Renal cortex interstitium (tissue), 11 donors: ENCODE results near the gene CLTA. TPM values are rescaled to one million over a fixed set of nuclear protein-coding genes. Genes with fewer than 3 reads are reported as not detected.
"Not testable (repeated sequence)": the region's sequence is repeated elsewhere in the genome, so short reads cannot be mapped to it uniquely, and the experiment has no call there.

ENCODE experiments used
- DNase-seq, 11 donors: peaks; one replicate each; pipeline ENCODE4 v3.0.0-alpha.2; 2013; ENCODE audit warnings: low read depth in 9 of 11, low spot score in 4 of 11; ENCODE audit errors: extremely low read depth in 1 of 11
- polyA plus RNA-seq, 3 donors: library from polyadenylated mRNA; unstranded; fragments of 120-200 nt; gene quantifications; one replicate each; pipeline ENCODE4 v1.2.1, GENCODE V29; 2013; ENCODE audit not compliant: insufficient read length in 3 of 3

Gene CLTA
- polyA plus RNA-seq, 3 donors = 277 to 304 (median 297) TPM

DNA sequence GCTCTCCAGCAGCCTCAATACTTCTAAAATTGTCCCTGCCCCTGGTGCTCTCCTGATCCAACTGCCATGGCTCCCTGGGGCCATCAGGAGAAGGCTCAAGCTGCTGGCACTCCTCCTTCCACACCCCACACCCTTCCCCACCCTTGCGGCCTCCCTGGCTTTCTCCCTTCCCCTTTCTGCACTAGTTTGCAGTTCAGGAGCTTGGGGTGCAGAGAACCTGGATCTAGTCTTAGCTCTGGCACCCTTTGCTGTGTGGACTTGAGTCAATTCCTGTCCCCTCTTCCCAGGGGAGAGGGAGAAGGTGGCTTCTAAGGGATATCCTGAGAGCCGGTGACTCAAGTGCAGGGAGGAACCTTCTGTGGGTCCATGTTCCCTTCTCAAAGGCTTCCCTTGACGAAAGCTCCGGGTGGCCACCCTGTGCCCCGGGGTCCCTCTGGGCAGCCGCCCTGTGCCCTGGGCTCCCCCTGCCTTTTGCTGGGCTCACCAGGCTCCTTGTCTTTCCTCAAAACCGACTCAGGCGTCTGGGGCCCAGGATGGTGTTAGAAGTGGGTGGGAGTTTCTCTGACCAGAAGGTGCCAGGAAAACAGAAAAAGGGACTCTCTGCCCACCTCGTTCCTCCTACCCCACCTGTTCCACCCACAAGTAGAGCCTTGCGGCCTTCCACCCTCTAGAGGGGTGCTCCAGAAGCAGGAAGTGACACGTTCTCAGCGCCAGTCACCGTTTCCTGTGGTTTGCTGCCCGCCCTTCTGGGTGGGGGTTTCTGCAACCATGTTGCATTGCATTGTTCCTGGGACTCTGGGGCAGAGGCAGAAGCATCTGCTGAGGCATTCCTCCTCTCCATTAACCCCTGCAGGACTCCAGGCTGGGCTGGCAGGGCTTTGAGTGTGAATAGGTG lies 39.2 kb upstream of the CLTA start:
- no peak for DNase-seq

DNA sequence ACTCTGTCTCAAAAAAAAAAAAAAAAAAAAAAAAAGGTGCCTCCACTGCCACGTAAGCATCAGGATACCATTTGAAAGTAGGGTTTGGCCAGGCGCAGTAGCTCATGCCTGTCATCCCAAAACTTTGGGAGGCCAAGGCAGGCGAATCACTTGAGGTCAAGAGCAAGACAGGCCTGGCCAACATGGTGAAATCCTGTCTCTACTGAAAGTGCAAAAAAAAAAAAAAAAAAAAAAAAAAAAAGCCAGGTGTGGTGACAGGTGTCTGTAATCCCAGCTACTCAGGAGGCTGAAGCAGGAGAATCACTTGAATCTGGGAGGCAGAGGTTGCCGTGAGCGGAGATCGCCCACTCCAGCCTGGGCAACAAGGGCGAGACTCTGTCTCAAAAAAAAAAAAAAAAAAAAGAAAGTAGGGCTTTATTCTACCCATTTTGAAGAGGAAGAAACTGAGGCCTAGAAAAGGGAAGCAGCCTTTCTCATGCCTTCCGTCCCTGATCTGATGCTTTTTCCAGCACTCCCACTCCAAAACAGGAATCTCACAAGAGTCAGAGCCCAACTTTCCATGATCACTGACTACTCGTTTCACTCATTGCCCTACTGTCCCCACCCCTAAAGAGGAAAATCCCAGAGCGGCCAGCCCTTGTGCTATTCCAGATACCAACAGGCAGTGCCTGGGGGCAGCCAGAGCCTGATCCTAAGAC lies 37.8 kb upstream of the CLTA start:
- DNase-seq = no peak

DNA sequence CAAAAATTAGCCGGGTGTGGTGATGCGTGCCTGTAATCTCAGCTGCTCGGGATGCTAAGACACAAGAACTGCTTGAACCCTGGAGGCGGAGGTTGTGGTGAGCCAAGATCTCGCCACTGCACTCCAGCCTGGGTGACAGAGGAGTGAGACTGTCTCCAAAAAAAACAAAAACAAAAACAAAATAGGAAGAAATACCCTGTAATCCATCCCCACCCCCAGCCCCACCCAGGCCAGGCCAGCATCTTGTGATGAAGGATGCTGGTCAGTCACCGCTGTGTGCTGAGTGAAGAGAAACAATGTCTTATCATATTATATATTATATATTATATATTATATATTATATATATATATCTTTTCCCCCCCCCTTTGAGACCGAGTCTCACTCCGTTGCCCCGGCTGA lies 37.0 kb upstream of the CLTA start:
- DNase-seq = no peak

DNA sequence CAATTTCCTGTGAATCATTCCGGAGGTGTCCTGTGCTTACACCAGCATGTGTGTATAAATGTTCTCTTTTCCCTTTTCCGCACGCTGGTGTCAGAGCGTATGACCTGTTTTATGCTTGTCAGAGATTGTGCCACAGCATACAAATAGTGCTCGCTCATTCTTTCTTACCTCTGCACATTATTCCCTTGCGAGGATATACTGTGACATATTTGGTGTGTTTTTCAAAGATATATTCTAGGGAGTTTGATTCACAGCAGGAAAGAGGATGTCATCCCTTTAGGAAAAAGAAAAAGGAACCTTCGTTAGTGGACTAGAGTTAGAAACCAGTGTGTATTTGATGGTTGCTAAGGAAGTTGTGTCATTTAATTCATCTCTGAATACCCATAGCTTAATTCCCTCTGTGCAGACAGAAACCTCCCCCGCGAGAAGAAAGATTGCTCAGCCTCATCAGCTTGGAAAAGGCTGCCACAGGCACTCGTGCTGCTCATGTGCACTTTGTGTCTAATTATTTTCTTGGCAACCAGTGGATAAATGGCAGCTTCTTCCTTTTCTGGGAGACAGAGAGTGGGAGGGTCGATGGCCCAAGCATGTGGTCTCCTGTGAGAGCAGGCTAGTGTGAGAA lies 36.3 kb upstream of the CLTA start:
- DNase-seq = peak in 7 of 11 donors; percentile 68 to 90 (median 84)

DNA sequence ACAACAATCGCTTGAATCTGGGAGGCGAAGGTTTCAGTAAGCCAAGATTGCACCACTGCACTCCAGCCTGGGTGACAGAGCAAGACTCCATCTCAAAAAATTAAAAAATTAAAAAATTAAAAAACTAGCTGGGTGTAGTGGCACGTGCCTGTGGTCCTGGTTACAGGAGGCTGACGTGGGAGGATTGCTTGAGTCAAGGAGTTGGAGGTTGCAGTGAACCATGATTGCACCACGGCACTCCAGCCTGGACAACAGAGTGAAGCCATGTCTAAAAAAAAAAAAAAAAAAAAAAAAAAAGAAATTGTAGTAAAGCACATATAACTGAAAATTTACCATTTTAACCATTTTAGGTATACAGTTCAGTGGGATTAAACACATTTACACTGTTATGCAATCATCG lies 34.6 kb upstream of the CLTA start:
- no peak for DNase-seq

DNA sequence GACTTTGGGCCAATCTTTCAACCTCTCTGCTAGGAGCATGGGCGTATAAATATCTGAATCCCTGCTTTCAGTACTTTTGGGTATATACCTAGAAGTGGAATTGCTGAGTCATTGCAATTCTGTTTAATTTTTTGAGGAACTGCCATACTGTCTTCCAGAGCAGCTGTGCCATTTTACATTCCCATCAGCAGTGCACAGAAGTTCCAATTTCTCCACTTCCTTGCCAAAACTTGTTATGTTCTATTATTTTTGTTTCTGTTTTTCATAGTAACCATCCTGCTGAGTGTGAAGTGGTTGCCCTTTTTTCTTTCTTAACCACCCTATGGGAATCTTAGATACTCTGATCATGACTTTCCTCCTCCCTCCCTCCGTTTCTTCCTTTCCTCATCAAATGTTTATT lies 32.6 kb upstream of the CLTA start:
- DNase-seq = no peak

DNA sequence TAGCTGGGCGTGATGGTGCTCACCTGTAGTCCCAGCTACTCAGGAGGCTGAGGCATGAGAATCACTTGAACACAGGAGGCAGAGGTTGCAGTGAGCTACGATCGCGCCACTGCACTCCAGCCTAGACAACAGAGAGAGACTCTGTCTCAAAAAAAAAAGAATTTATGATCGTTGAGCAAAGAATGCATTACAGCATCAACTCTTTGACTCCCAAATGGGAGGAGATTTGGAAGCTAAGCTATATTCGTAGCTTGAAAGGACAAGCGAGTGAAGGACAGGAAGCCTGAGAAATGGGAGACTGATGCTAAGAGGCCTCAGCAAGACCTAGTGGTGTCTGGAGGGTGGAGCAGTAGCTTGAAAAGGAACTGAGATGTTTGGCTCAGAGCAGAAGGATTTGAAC lies 31.8 kb upstream of the CLTA start:
- no peak for DNase-seq

DNA sequence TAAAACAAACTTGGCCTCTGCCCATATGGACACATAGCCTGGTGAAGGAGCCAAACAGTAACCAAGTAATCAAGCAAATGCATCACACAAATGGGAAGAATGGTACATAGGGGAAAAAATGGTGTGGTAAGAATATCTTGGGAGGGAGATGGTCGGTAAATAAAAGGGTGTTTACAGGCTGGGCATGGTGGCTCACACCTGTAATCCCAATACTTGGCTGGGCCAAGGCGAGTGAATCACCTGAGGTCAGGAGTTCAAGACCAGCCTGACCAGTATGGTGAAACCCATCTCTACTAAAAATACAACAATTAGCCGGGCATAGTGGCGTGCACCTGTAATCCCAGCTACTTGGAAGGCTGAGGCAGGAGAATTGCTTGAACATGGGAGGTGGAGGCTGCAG lies 31.2 kb upstream of the CLTA start:
- not testable (repeated sequence) for DNase-seq

DNA sequence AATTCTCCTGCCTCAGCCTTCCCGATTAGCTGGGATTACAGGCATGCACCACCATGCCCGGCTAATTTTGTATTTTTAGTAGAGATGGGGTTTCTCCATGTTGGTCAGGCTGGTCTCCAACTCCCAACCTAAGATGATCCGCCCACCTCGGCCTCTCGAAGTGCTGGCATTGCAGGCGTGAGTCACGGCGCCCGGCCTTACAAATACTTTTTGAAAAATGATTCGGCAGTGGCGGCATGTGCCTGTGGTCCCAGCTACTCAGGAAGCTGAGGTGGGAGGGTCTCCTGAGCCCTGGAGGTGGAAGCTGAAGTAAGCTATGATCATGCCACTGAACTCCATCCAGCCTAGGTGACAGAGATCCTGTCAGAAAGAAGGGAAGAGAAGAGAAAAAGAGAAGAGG lies 30.6 kb upstream of the CLTA start:
- not testable (repeated sequence) for DNase-seq

DNA sequence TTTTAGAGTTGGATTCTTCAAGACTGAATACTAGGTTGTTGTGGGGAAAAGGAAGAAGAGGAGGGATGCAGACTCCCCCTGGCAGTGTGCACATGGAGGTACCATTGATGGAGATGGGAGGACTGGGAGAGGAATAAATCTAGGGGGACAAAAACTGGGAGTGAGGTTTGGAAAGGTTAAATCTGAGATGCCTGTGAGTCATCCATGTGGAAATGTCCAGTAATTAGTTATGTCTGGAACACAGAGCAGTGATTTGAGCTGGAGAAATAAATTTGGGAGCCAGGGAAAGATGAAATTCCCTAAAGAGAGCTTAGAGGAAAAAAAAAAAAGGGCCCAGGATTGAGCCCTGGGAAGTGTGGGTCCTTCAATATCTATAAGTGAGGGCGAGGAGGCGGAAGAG lies 29.5 kb upstream of the CLTA start:
- no peak for DNase-seq

DNA sequence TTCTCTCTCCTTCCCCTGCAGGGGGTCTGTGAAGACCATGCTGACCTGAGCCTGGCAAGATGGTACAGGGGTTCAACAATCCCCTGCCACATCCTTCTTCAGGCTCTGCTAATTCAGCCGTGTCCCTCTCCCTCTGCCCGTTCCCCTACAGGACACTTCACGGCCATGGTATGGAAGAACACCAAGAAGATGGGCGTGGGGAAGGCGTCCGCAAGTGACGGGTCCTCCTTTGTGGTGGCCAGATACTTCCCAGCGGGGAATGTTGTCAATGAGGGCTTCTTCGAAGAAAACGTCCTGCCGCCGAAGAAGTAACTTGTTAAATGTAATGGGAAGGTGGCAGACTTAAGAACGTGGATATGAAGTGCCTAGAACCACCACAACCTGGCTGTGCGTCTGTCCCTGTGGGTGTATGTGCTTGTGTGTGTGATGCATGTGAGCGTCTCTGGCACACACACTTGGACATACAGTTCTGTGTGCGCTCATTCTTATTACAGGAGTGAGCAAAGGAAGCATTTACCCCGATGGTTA lies 28.4 kb upstream of the CLTA start:
- no peak for DNase-seq

DNA sequence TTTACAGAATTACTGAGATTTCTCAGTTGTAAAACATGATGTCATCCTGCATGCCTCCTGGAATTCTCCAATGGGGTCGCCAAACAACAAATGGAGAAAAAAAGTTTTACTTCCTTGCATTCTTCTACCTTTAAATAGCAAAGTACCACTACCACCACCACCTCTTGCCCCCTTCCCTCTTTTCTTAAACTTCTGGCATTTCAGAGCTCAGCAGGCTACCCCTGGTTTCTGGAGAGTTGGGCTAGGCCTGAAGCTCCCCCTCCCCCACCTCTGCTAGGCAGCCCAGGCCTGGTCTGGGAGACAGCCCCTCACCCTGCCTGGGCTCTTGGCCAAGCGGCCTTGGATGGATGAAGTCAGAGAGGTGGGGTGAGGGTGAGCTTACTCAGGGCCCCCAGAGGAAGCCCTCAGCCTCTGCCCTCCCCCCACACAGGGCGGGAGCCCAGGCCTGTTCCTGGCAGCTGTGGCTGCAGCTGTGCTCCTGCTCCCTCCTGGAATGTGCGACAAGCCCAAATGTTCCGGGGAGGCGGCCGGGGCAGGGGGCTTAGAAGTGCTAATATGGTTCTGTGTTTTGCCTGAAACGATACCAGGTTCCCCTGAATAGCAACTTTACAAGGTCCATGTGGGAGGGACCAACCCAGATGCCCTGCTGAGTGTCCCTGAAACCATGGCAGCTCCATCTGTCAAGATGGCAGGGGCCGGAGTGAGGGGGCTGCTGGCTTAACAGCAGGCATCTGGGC lies 27.5 kb upstream of the CLTA start:
- DNase-seq = peak in 10 of 11 donors; percentile 75 to 90 (median 85)

DNA sequence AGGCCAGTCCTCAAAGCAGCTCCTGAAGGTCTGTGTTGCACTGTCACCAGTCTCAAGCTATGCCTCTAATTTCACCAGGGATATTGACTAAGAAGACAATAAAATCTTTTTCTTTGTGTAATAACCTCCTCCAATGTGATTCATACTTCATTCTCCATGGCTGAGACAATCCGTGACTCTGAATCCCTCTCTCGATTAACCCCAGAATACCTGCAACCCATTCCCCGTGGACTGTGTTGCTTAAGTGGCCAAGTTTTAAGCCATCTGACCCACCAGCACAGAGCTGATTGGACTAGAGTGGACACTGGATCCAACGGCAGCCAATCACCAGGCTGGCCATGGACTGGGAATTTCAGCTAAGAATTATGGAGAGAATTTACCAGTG lies 26.9 kb upstream of the CLTA start:
- no peak for DNase-seq

DNA sequence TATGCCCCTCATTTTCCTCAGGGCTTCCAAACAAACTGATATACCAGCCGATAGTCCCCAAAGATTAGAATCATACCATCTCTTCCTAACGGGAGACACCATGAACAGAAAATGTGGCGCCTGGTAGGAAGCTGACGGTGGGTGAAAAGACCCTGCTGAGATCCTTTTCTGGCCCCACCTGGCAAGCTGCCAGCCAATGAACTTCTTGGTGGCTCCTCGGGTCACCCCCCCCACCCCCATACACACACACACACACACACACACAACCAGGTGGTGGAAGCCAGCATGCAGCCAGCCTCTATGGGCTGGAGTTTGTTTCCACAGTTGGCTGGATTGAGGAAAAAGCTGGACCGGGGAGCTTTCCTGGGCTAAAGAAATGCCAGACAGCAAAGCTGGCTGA lies 26.3 kb upstream of the CLTA start:
- DNase-seq = no peak

DNA sequence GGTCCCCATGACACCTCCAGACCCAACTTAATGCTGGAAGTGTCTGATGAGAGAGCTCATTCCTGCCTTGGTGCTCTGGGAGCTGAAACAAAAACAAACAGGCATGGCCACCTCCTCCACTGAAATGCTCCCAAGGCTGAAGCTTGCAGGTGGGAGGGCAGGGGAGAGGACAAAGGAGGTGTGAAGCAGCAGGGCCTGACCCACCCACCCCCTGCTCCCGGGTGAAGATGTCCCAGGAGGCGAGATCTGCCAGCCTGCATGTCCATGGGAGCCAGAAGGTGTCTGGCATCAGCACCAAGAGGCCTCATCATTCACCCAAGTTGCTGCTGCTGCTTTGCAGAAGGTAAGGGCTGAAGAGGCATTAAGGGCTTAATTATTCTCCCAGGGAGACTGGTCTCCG lies 25.7 kb upstream of the CLTA start:
- no peak for DNase-seq

DNA sequence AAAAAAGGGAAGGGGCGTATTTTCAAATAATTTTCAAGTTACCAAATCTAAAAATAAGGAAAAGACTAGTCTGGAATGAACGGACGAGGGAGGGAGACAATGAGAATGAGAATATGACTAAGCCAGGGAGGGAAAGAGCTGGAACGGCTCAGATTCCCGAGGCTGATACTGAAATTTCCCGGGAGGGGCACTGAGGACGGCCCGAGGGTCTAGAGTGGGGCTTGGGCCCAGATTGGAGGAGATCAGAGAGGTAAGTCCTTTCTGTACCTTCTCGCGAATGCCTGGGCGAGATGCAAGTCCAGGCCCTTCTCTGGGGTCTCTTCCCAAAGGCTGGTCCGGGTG lies 24.9 kb upstream of the CLTA start:
- no peak for DNase-seq

DNA sequence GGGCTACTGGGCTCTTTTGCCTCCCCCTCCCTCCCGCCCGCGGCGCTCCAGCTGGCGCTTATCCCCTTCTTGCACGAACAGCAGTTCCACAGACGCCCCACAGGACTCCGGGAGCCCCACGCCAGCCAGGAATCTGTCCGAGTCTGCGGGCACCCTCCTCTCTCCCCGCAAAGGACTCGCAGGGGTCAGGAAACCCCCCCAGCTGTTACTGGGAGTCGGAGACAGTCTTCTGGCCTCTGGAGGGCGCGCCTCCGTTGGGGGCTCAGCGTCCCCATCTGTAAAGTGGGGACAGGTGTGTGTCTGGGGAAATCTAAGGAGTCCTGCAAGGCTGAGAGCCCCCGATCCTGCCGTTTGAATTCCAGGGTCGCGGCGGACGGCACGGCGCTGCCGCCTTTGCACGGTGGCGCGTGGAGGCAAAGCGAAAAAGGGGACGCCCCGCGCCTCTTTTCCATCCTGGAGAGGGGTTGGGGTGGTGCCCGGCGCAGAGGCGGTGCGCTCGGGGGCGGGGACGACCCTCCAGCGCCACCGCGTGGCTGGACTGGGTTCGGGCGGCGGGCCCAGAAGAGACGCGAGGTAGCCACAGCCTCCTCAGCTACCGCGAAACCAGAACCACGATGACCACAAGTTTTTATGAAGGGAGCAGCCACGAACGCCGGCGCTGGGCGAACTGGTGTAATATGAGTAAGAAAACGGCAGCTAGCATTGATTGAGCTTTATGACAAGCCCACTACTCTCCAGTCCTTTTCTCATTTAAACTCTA lies 24.4 kb upstream of the CLTA start:
- DNase-seq = peak in 5 of 11 donors; percentile 48 to 72 (median 57)

DNA sequence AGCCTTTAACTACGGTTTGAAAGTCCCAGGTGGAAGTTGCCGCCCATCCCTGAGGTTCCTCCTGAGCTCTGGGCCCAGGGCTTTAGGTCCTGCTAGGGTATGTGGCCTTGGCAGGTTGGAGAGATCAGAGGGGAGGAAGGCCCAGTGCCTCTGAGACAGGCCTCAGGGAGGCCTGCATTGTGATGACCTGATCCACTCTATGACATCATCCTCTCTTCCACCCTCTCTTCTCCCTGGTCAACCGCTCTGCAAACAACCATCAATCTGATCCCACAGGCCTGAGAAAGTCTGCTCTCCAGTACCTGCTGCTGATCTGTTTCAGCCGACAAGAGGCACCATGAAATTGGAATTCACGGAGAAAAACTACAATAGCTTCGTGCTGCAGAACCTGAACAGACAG lies 21.6 kb upstream of the CLTA start, which contains the start of gene CCIN:
CCIN (plus strand) TSS at position 223 of the 400 bp plus-strand sequence; CDS start at position 338, 115 bp downstream.
- no peak for DNase-seq

DNA sequence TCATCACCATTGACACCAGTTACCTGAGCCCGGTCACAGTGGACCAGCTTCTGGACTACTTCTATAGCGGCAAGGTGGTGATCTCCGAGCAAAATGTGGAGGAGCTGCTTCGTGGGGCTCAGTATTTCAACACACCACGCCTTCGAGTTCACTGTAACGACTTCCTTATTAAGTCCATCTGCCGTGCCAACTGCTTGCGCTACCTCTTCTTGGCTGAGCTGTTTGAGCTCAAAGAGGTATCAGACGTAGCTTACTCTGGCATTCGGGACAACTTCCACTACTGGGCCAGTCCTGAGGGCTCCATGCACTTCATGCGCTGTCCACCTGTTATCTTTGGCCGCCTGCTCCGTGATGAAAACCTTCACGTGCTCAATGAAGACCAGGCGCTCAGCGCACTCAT lies 21.0 kb upstream of the CLTA start:
- DNase-seq = no peak
